ENCODE measurements around the gene DOCK2. TPM values are rescaled to one million over a fixed set of nuclear protein-coding genes. Genes with fewer than 3 reads are reported as not detected.
A peak's percentile ranks its signal among the peaks of the same experiment; 100 is the strongest.

DOCK2 gene
- total RNA-seq, 1 experiment from 2014 or later = 2.2 TPM

- Histone ChIP-seq H3K4me3 (ENCODE audit: low read depth, low read length, poor library complexity, severe bottlenecking) (peak overlapping the region; percentile 57), H3K4me1 (ENCODE audit: insufficient read depth, low read length, poor library complexity, severe bottlenecking) (peaks cover 15% of the 10 kb centered on the region), H3K9me3 (ENCODE audit: low read depth, low read length, poor library complexity, severe bottlenecking) (no peaks in the 10 kb centered on the region), H3K36me3 (ENCODE audit: insufficient read depth, low read length, poor library complexity, severe bottlenecking) (no peaks in the 10 kb centered on the region), H3K27ac (ENCODE audit: low read depth, low read length, poor library complexity, severe bottlenecking) (peak overlapping the region; percentile 66), H3K27me3 (replicated peaks; ENCODE audit: insufficient read depth, low read depth, low read length, poor library complexity) (no peaks in the 10 kb centered on the region)
- POLR2A ChIA-PET (ENCODE audit: low non-redundant PET) = no interaction called here
- BruUV-seq (replicated peaks) = no TSS peak
- intact Hi-C loops (cut with micrococcal nuclease; ENCODE audit: unreplicated experiment) = no loop called here
- DNase-seq (ENCODE audit: low spot score) = no peak
- CTCF ChIA-PET = no interaction called here
- TF ChIP-seq EZH2 (IDR thresholded peaks at IDR 0.05; ENCODE audit: borderline replicate concordance, low read depth, low read length, poor library complexity, severe bottlenecking) (no peak), CTCF (conservative IDR thresholded peaks at IDR 0.05; ENCODE audit: low read depth, low read length) (no peak)
Measured at GRCh38 chr5:169978714-169979113, 341.6 kb downstream of the DOCK2 start.

- no peaks in the 10 kb centered on the region for H3K9me3 ChIP-seq (ENCODE audit: low read depth, low read length, poor library complexity, severe bottlenecking)
- peak overlapping the region; percentile 66 for H3K27ac ChIP-seq (ENCODE audit: low read depth, low read length, poor library complexity, severe bottlenecking)
- peaks cover 15% of the 10 kb centered on the region for H3K4me1 ChIP-seq (ENCODE audit: insufficient read depth, low read length, poor library complexity, severe bottlenecking)
- TSS peak; percentile 89 for BruUV-seq (replicated peaks)
- TF ChIP-seq EZH2 (IDR thresholded peaks at IDR 0.05; ENCODE audit: borderline replicate concordance, low read depth, low read length, poor library complexity, severe bottlenecking) (no peak), CTCF (conservative IDR thresholded peaks at IDR 0.05; ENCODE audit: low read depth, low read length) (no peak)
- no peak for DNase-seq (ENCODE audit: low spot score)
- ChIA-PET POLR2A (ENCODE audit: low non-redundant PET) (interaction anchor here (0.6 kb wide), 1 partner anchor 193 kb away, joined by 3 read pairs; no protein-coding TSS in a partner anchor), CTCF (interaction anchor here (0.6 to 1.9 kb wide), 15 partner anchors 8 to 400 kb away, joined by 3 to 18 read pairs (median 3); no protein-coding TSS in a partner anchor)
- intact Hi-C loops (cut with micrococcal nuclease; ENCODE audit: unreplicated experiment) = loop anchor here (1.0 to 5.0 kb wide), 2 partner anchors 178 to 278 kb away; no protein-coding TSS in a partner anchor
- H3K36me3 ChIP-seq (ENCODE audit: insufficient read depth, low read length, poor library complexity, severe bottlenecking) = no peaks in the 10 kb centered on the region
- peak overlapping the region; percentile 57 for H3K4me3 ChIP-seq (ENCODE audit: low read depth, low read length, poor library complexity, severe bottlenecking)
- no peaks in the 10 kb centered on the region for H3K27me3 ChIP-seq (replicated peaks; ENCODE audit: insufficient read depth, low read depth, low read length, poor library complexity)
Measured at GRCh38 chr5:169979871-169980270, 342.8 kb downstream of the DOCK2 start.

GRCh38 chr5:169980418-169981053 lies 343.5 kb downstream of the DOCK2 start, which contains the start of gene INSYN2B:
TSS of gene INSYN2B (minus strand) at chr5:169980495. CDS start at chr5:169883898, 96,597 bp downstream.
- H3K27me3 ChIP-seq (replicated peaks; ENCODE audit: insufficient read depth, low read depth, low read length, poor library complexity) = no peaks in the 10 kb centered on the region
- BruUV-seq (replicated peaks) = no TSS peak
- no peaks in the 10 kb centered on the region for H3K36me3 ChIP-seq (ENCODE audit: insufficient read depth, low read length, poor library complexity, severe bottlenecking)
- intact Hi-C loops (cut with micrococcal nuclease; ENCODE audit: unreplicated experiment) = loop anchor here (1.0 to 5.0 kb wide), 2 partner anchors 178 to 278 kb away; no protein-coding TSS in a partner anchor
- H3K27ac ChIP-seq (ENCODE audit: low read depth, low read length, poor library complexity, severe bottlenecking) = peak within 1 kb of the TSS; percentile 66
- TF ChIP-seq EZH2 (IDR thresholded peaks at IDR 0.05; ENCODE audit: borderline replicate concordance, low read depth, low read length, poor library complexity, severe bottlenecking) = no peak
- TF ChIP-seq CTCF (conservative IDR thresholded peaks at IDR 0.05; ENCODE audit: low read depth, low read length) = peak; percentile 78
- peak; percentile 91 for DNase-seq (ENCODE audit: low spot score)
- peak within 1 kb of the TSS; percentile 57 for H3K4me3 ChIP-seq (ENCODE audit: low read depth, low read length, poor library complexity, severe bottlenecking)
- ChIA-PET POLR2A (ENCODE audit: low non-redundant PET) (interaction anchor here (0.6 kb wide), 3 partner anchors 194 to 1093 kb away, joined by 3 to 6 read pairs (median 3); no protein-coding TSS in a partner anchor), CTCF (interaction anchor here (0.6 to 1.9 kb wide), 16 partner anchors 9 to 401 kb away, joined by 3 to 18 read pairs (median 3); no protein-coding TSS in a partner anchor)
- H3K9me3 ChIP-seq (ENCODE audit: low read depth, low read length, poor library complexity, severe bottlenecking) = no peaks in the 10 kb centered on the region
- peaks cover 15% of the 10 kb centered on the region for H3K4me1 ChIP-seq (ENCODE audit: insufficient read depth, low read length, poor library complexity, severe bottlenecking)

All from A673 (cell line).